Measurements from ENCODE around the gene ITGA8. TPM values are rescaled to one million over a fixed set of nuclear protein-coding genes. Genes with fewer than 3 reads are reported as not detected.

The ITGA8 gene
- total and polyA plus RNA-seq, 7 experiments from 2014 or later, result not detected

- no peak overlapping the region for H3K27ac ChIP-seq (ENCODE audit: low read depth, low read length)
- intact Hi-C loops (cut with micrococcal nuclease), result no loop called here
- H3K4me3 Mint-ChIP-seq, result no peak overlapping the region
- H3K9me3 Mint-ChIP-seq, result peaks cover 0 to 2% (median 0%) of the 10 kb centered on the region in 11 donors
- H3K9me3 ChIP-seq (ENCODE audit: control insufficient read depth in 2 of 3, low read length in 3 of 3), result no peaks in the 10 kb centered on the region
- H3K27me3 ChIP-seq (ENCODE audit: control insufficient read depth in 2 of 2, insufficient read depth in 2 of 2, low read length in 2 of 2), result no peaks in the 10 kb centered on the region
- no peaks in the 10 kb centered on the region for H3K4me1 Mint-ChIP-seq
- no peaks in the 10 kb centered on the region for H3K36me3 ChIP-seq (ENCODE audit: control insufficient read depth in 2 of 3, insufficient read depth in 3 of 3, low read length in 3 of 3)
- H3K4me3 ChIP-seq (ENCODE audit: low read length), result no peak overlapping the region
- no peak overlapping the region for H3K27ac Mint-ChIP-seq
- ATAC-seq, result no peak
- no peaks in the 10 kb centered on the region for H3K36me3 Mint-ChIP-seq
- no peak for DNase-seq
- ChIA-PET CTCF (no interaction called here), POLR2A (no interaction called here)
- no peaks in the 10 kb centered on the region for H3K4me1 ChIP-seq (ENCODE audit: control insufficient read depth in 2 of 2, insufficient read depth in 2 of 2, low read length in 2 of 2)
- H3K27me3 Mint-ChIP-seq, result peaks cover 0 to 13% (median 9%) of the 10 kb centered on the region in 5 donors
These were observed 67.0 kb downstream of the ITGA8 start for GRCh38 chr10:15652757-15653156.

DNA sequence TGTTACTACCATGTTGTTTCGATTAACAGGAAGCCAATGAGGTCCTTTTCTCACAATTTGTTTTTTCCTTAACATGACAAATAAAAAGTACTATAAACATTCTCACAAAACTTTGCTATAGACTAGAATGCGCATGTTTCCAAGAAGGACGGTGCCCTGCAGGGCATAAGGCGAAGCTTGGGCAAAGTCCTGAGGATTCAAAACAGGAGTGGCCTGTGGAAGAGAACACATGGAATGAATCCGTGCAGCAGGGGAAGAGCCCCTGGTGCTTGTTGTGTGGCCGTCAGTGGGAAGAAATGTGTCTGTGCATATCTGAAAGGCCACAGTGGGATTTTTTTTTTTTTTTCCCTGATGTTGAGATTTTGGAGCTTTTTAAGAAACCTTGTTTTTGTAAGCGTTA is 67.6 kb downstream of the ITGA8 start:
- H3K4me3 ChIP-seq (ENCODE audit: low read length), result no peak overlapping the region
- CTCF ChIA-PET, result no interaction called here
- no peak for DNase-seq
- no peaks in the 10 kb centered on the region for H3K36me3 ChIP-seq (ENCODE audit: control insufficient read depth in 2 of 3, insufficient read depth in 3 of 3, low read length in 3 of 3)
- intact Hi-C loops (cut with micrococcal nuclease), result no loop called here
- no peak overlapping the region for H3K27ac ChIP-seq (ENCODE audit: low read depth, low read length)
- H3K27ac Mint-ChIP-seq, result no peak overlapping the region
- H3K9me3 ChIP-seq (ENCODE audit: control insufficient read depth in 2 of 3, low read length in 3 of 3), result no peaks in the 10 kb centered on the region
- POLR2A ChIA-PET, result no interaction called here
- H3K36me3 Mint-ChIP-seq, result no peaks in the 10 kb centered on the region
- no peak overlapping the region for H3K4me3 Mint-ChIP-seq
- peaks cover 0 to 13% (median 9%) of the 10 kb centered on the region in 5 donors for H3K27me3 Mint-ChIP-seq
- peaks cover 0 to 2% (median 0%) of the 10 kb centered on the region in 11 donors for H3K9me3 Mint-ChIP-seq
- H3K27me3 ChIP-seq (ENCODE audit: control insufficient read depth in 2 of 2, insufficient read depth in 2 of 2, low read length in 2 of 2), result no peaks in the 10 kb centered on the region
- no peaks in the 10 kb centered on the region for H3K4me1 ChIP-seq (ENCODE audit: control insufficient read depth in 2 of 2, insufficient read depth in 2 of 2, low read length in 2 of 2)
- H3K4me1 Mint-ChIP-seq, result no peaks in the 10 kb centered on the region
- no peak for ATAC-seq

DNA sequence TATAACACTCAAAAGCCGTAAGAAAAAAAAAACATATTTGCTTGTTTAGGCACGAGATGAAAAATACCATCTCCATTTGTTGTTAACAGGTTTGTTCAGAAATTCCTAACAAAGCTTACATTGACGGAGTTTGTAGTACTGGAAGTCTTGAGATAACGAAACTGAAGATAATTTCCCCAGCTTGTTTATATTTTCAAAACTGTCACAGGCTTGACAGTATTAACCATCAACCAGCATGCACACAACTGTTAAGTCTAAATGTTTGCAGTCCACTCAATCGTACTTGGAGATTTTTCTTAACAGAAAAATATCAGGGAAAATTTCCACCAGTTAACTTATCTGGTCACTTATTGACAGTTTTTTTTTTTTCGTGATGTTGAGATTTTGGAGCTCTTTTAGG is 68.5 kb downstream of the ITGA8 start:
- H3K9me3 Mint-ChIP-seq, result peaks cover 0 to 2% (median 0%) of the 10 kb centered on the region in 11 donors
- H3K36me3 Mint-ChIP-seq, result no peaks in the 10 kb centered on the region
- H3K27me3 Mint-ChIP-seq, result peaks cover 0 to 12% (median 7%) of the 10 kb centered on the region in 5 donors
- no peaks in the 10 kb centered on the region for H3K36me3 ChIP-seq (ENCODE audit: control insufficient read depth in 2 of 3, insufficient read depth in 3 of 3, low read length in 3 of 3)
- CTCF ChIA-PET, result no interaction called here
- ATAC-seq (no peak), DNase-seq (no peak)
- H3K27ac Mint-ChIP-seq, result no peak overlapping the region
- H3K4me1 ChIP-seq (ENCODE audit: control insufficient read depth in 2 of 2, insufficient read depth in 2 of 2, low read length in 2 of 2), result no peaks in the 10 kb centered on the region
- H3K27me3 ChIP-seq (ENCODE audit: control insufficient read depth in 2 of 2, insufficient read depth in 2 of 2, low read length in 2 of 2), result no peaks in the 10 kb centered on the region
- no peaks in the 10 kb centered on the region for H3K4me1 Mint-ChIP-seq
- H3K9me3 ChIP-seq (ENCODE audit: control insufficient read depth in 2 of 3, low read length in 3 of 3), result no peaks in the 10 kb centered on the region
- intact Hi-C loops (cut with micrococcal nuclease), result no loop called here
- H3K4me3 ChIP-seq (ENCODE audit: low read length), result no peak overlapping the region
- POLR2A ChIA-PET, result no interaction called here
- H3K4me3 Mint-ChIP-seq, result no peak overlapping the region
- no peak overlapping the region for H3K27ac ChIP-seq (ENCODE audit: low read depth, low read length)

- Histone ChIP-seq H3K36me3 (ENCODE audit: control insufficient read depth in 2 of 3, insufficient read depth in 3 of 3, low read length in 3 of 3) (no peaks in the 10 kb centered on the region), H3K27me3 (ENCODE audit: control insufficient read depth in 2 of 2, insufficient read depth in 2 of 2, low read length in 2 of 2) (no peaks in the 10 kb centered on the region), H3K4me3 (ENCODE audit: low read length) (no peak overlapping the region), H3K9me3 (ENCODE audit: control insufficient read depth in 2 of 3, low read length in 3 of 3) (no peaks in the 10 kb centered on the region), H3K27ac (ENCODE audit: low read depth, low read length) (no peak overlapping the region), H3K4me1 (ENCODE audit: control insufficient read depth in 2 of 2, insufficient read depth in 2 of 2, low read length in 2 of 2) (no peaks in the 10 kb centered on the region)
- no peak overlapping the region for H3K27ac Mint-ChIP-seq
- H3K4me3 Mint-ChIP-seq, result no peak overlapping the region
- no peaks in the 10 kb centered on the region for H3K9me3 Mint-ChIP-seq
- no peak for ATAC-seq
- CTCF ChIA-PET, result no interaction called here
- H3K27me3 Mint-ChIP-seq, result peaks cover 0 to 28% (median 0%) of the 10 kb centered on the region in 5 donors
- POLR2A ChIA-PET, result no interaction called here
- H3K36me3 Mint-ChIP-seq, result no peaks in the 10 kb centered on the region
- no peak for DNase-seq
- intact Hi-C loops (cut with micrococcal nuclease), result no loop called here
- no peaks in the 10 kb centered on the region for H3K4me1 Mint-ChIP-seq
These were observed 77.6 kb downstream of the ITGA8 start for GRCh38 chr10:15642095-15642494.

- ChIA-PET POLR2A (no interaction called here), CTCF (no interaction called here)
- DNase-seq (no peak), ATAC-seq (no peak)
- Mint-ChIP-seq H3K27ac (no peak overlapping the region), H3K4me3 (no peak overlapping the region), H3K36me3 (no peaks in the 10 kb centered on the region), H3K9me3 (no peaks in the 10 kb centered on the region), H3K27me3 (peaks cover 0 to 21% (median 5%) of the 10 kb centered on the region in 5 donors), H3K4me1 (no peaks in the 10 kb centered on the region)
- Histone ChIP-seq H3K4me1 (ENCODE audit: control insufficient read depth in 2 of 2, insufficient read depth in 2 of 2, low read length in 2 of 2) (no peaks in the 10 kb centered on the region), H3K4me3 (ENCODE audit: low read length) (no peak overlapping the region), H3K9me3 (ENCODE audit: control insufficient read depth in 2 of 3, low read length in 3 of 3) (no peaks in the 10 kb centered on the region), H3K27ac (ENCODE audit: low read depth, low read length) (no peak overlapping the region), H3K27me3 (ENCODE audit: control insufficient read depth in 2 of 2, insufficient read depth in 2 of 2, low read length in 2 of 2) (no peaks in the 10 kb centered on the region), H3K36me3 (ENCODE audit: control insufficient read depth in 2 of 3, insufficient read depth in 3 of 3, low read length in 3 of 3) (no peaks in the 10 kb centered on the region)
- intact Hi-C loops (cut with micrococcal nuclease), result no loop called here
These were observed 79.1 kb downstream of the ITGA8 start for GRCh38 chr10:15640536-15641085.

- Mint-ChIP-seq H3K36me3 (no peaks in the 10 kb centered on the region), H3K9me3 (no peaks in the 10 kb centered on the region), H3K27ac (no peak overlapping the region), H3K4me1 (no peaks in the 10 kb centered on the region), H3K4me3 (no peak overlapping the region), H3K27me3 (peaks cover 0 to 18% (median 10%) of the 10 kb centered on the region in 5 donors)
- Histone ChIP-seq H3K4me3 (ENCODE audit: low read length) (no peak overlapping the region), H3K36me3 (ENCODE audit: control insufficient read depth in 2 of 3, insufficient read depth in 3 of 3, low read length in 3 of 3) (no peaks in the 10 kb centered on the region), H3K27me3 (ENCODE audit: control insufficient read depth in 2 of 2, insufficient read depth in 2 of 2, low read length in 2 of 2) (no peaks in the 10 kb centered on the region), H3K9me3 (ENCODE audit: control insufficient read depth in 2 of 3, low read length in 3 of 3) (no peaks in the 10 kb centered on the region), H3K27ac (ENCODE audit: low read depth, low read length) (no peak overlapping the region), H3K4me1 (ENCODE audit: control insufficient read depth in 2 of 2, insufficient read depth in 2 of 2, low read length in 2 of 2) (no peaks in the 10 kb centered on the region)
- DNase-seq, result no peak
- ATAC-seq, result no peak
- ChIA-PET CTCF (no interaction called here), POLR2A (no interaction called here)
- intact Hi-C loops (cut with micrococcal nuclease), result no loop called here
These were observed 83.3 kb downstream of the ITGA8 start for GRCh38 chr10:15636446-15636845.

GRCh38 chr10:15632456-15633091 is 87.1 kb downstream of the ITGA8 start:
- Mint-ChIP-seq H3K27ac (no peak overlapping the region), H3K4me1 (no peaks in the 10 kb centered on the region), H3K4me3 (no peak overlapping the region), H3K27me3 (peaks cover 0 to 22% (median 15%) of the 10 kb centered on the region in 5 donors), H3K9me3 (peaks cover 0 to 4% (median 0%) of the 10 kb centered on the region in 11 donors), H3K36me3 (peaks cover 0 to 4% (median 0%) of the 10 kb centered on the region in 5 donors)
- H3K27me3 ChIP-seq (ENCODE audit: control insufficient read depth in 2 of 2, insufficient read depth in 2 of 2, low read length in 2 of 2), result no peaks in the 10 kb centered on the region
- H3K9me3 ChIP-seq (ENCODE audit: control insufficient read depth in 2 of 3, low read length in 3 of 3), result no peaks in the 10 kb centered on the region
- ATAC-seq, result no peak
- POLR2A ChIA-PET, result no interaction called here
- DNase-seq, result no peak
- no peaks in the 10 kb centered on the region for H3K4me1 ChIP-seq (ENCODE audit: control insufficient read depth in 2 of 2, insufficient read depth in 2 of 2, low read length in 2 of 2)
- intact Hi-C loops (cut with micrococcal nuclease), result no loop called here
- no peak overlapping the region for H3K27ac ChIP-seq (ENCODE audit: low read depth, low read length)
- no peak overlapping the region for H3K4me3 ChIP-seq (ENCODE audit: low read length)
- H3K36me3 ChIP-seq (ENCODE audit: control insufficient read depth in 2 of 3, insufficient read depth in 3 of 3, low read length in 3 of 3), result no peaks in the 10 kb centered on the region
- CTCF ChIA-PET, result no interaction called here
